Small intestine (tissue), 7 donors: ENCODE measurements around the gene CNPY2. TPM values are rescaled to one million over a fixed set of nuclear protein-coding genes. Genes with fewer than 3 reads are reported as not detected.
"Not testable (repeated sequence)": the region's sequence is repeated elsewhere in the genome, so short reads cannot be mapped to it uniquely, and the experiment has no call there.

ENCODE experiments used
- DNase-seq, 2 donors: peaks; one replicate each; pipeline versions ENCODE4 v3.0.0 to v3.0.0-alpha.2; 2013
- FAIRE-seq: peaks from 2 replicates; lab custom pipeline; 2012; peaks lifted over from hg19 to GRCh38; lab: Jason Lieb, UNC
- H3K27ac ChIP-seq, 3 donors: one replicate each; pipeline ENCODE4 v1.5.1; 2013; ENCODE audit warnings: low read length in 2 of 3, mild to moderate bottlenecking in 2 of 3, control low read depth in 1 of 3, inconsistent platforms in 1 of 3, low read depth in 1 of 3, moderate library complexity in 1 of 3
- H3K27me3 ChIP-seq, 3 donors: one replicate each; pipeline ENCODE4 v1.6.1; 2013; ENCODE audit warnings: low read length in 3 of 3, inconsistent platforms in 1 of 3; ENCODE audit not compliant: control insufficient read depth in 3 of 3, insufficient read depth in 3 of 3
- H3K36me3 ChIP-seq, 3 donors: one replicate each; pipeline ENCODE4 v1.6.1; 2013; ENCODE audit warnings: low read length in 3 of 3, inconsistent platforms in 1 of 3, low read depth in 1 of 3, mild to moderate bottlenecking in 1 of 3, moderate library complexity in 1 of 3; ENCODE audit not compliant: control insufficient read depth in 3 of 3, insufficient read depth in 2 of 3
- H3K4me1 ChIP-seq, 3 donors: one replicate each; pipeline ENCODE4 v1.6.1; 2013; ENCODE audit warnings: low read length in 2 of 3, inconsistent platforms in 1 of 3, low read depth in 1 of 3, mild to moderate bottlenecking in 1 of 3, moderate library complexity in 1 of 3; ENCODE audit not compliant: control insufficient read depth in 3 of 3, insufficient read depth in 2 of 3
- H3K4me3 ChIP-seq, 3 donors: one replicate each; pipeline ENCODE4 v1.5.1; 2013; ENCODE audit warnings: low read length in 3 of 3, control low read depth in 1 of 3, inconsistent platforms in 1 of 3, low read depth in 1 of 3, mild to moderate bottlenecking in 1 of 3, moderate library complexity in 1 of 3
- H3K9me3 ChIP-seq, 2 donors: one replicate each; pipeline ENCODE4 v1.6.1; 2013; ENCODE audit warnings: low read depth in 1 of 2, low read length in 1 of 2; ENCODE audit not compliant: control insufficient read depth in 2 of 2, insufficient read depth in 1 of 2
- WGBS, 3 donors: extraction: QIAGEN DNeasy Blood & Tissue Kit; methylation state at CpG; one replicate each; pipeline ENCODE4 v1.1.7; 2013; 5-methylcytosine and 5-hydroxymethylcytosine counted together
- polyA plus RNA-seq, 4 donors: library from polyadenylated mRNA; stranded (reverse) in 3 of 4; unstranded in 1 of 4; fragments of 200-250 nt in 3 of 4; fragments of 120-200 nt in 1 of 4; gene quantifications; one replicate each; pipeline versions ENCODE4 v1.2.1 to v1.2.3, GENCODE V29; 2013
- donor health status: healthy with polysubstance abuse.
- donor health status: control.
- donor health status: control.
- donor health status: Bipolar disorder and iron deficiency.
- donor health status: healthy.

Gene CNPY2
- polyA plus RNA-seq, 4 donors, result 80.0 to 195 (median 134) TPM

DNA sequence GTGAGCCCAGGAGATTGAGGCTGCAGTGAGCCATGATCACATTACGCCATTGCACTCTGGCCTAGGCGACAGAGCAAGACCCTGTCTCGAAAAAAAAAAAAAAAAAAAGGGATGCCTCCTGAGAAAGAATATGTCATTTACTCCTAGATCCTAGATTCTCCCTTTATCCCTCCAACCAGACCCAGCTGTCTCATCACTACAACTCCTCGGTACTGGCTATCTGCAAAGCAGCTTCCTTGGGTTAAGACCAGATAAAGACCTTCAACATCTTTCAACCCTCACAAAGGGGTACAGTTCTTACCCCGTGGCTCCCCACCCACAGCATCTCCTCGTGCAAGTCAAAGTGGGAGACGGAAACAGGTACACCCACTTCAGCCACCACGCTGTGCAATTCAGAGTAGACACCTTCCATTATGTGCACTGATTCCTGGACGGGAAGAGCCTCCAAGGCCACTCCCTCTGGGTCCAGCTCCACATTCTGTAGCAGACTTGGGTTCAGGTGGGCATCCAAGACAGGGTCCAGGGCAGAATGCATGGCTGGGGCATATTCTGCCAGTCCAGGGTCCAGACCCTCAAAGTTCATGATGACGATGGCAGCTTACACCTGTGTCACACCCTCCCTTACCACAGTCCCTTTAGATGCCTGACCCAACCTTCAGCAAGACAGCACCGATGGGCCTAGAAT is 16.9 kb upstream of the CNPY2 start:
- peak overlapping the region; percentile 80 to 93 (median 85) for H3K27ac ChIP-seq

DNA sequence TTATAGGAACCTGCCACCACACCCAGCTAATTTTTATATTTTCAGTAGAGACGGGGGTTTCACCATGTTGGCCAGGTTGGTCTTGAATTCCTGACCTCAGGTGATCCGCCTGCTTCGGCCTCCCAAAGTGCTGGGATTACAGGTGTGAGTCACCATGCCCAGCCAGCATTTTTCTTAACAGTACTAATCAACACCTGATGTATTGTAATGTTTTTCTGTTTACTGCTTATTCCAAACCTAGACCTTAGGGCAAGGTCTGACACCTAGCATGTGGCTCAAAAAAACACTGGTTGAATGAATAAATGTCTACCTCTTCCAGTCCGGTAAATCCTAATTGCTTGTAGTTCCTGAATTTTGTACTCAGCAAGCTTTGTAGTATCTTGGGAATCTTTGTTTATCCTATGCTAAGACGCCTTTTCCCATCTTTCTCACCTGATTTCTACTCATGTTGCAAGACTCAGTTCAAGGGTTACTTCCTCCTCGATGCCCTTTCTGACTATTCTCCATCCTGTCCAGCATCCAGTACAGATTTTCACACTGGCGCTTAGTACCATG is 15.2 kb upstream of the CNPY2 start:
- Histone ChIP-seq H3K9me3 (no peaks in the 10 kb centered on the region), H3K27me3 (no peaks in the 10 kb centered on the region), H3K4me1 (peaks cover 0 to 13% (median 2%) of the 10 kb centered on the region in 3 donors), H3K27ac (peak overlapping the region in 1 of 3 donors; percentile 34), H3K36me3 (peaks cover 4 to 27% (median 6%) of the 10 kb centered on the region in 3 donors), H3K4me3 (no peak overlapping the region)
- WGBS, 3 donors, result 81 to 89% (median 81%) methylated on average over 7 of the region's 7 CpGs
- DNase-seq (peak; percentile 35 to 56), FAIRE-seq (no peak)

More for the DNA sequence above, 16.9 kb upstream of the CNPY2 start:
- FAIRE-seq (no peak), DNase-seq (no peak)
- peaks cover under 1 to 12% (median 1%) of the 10 kb centered on the region in 3 donors for H3K36me3 ChIP-seq
- peak overlapping the region in 2 of 3 donors; percentile 60 for H3K4me3 ChIP-seq
- no peaks in the 10 kb centered on the region for H3K9me3 ChIP-seq
- peaks cover 0 to 13% (median 2%) of the 10 kb centered on the region in 3 donors for H3K4me1 ChIP-seq
- no peaks in the 10 kb centered on the region for H3K27me3 ChIP-seq
- 85 to 95% (median 93%) methylated on average over 11 of the region's 11 CpGs for WGBS, 3 donors

DNA sequence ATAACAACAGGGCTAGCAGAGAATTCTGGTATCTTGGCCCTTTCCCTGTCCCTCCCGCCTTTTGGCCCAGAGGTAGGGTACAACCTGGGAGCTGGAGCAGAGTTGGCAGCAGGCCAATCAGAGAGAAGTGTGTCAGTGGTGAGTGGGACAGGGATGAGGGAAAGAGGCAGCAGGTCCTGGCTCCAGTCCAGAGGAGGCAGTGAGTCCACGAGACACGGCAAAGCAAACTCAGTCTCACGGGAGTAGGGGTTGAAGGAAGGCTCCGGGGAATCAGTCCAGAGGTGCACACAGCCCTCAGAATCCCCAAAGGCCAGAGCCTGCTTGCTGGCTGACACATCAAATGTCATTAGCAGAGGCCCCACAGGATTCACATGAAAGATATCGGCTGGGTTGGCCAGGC is 10.7 kb upstream of the CNPY2 start:
- no peaks in the 10 kb centered on the region for H3K27me3 ChIP-seq
- FAIRE-seq (no peak), DNase-seq (no peak)
- no peak overlapping the region for H3K27ac ChIP-seq
- peaks cover 14 to 54% (median 21%) of the 10 kb centered on the region in 3 donors for H3K36me3 ChIP-seq
- no peaks in the 10 kb centered on the region for H3K9me3 ChIP-seq
- no peaks in the 10 kb centered on the region for H3K4me1 ChIP-seq
- WGBS, 3 donors, result 84 to 88% (median 88%) methylated on average over 6 of the region's 6 CpGs
- no peak overlapping the region for H3K4me3 ChIP-seq

DNA sequence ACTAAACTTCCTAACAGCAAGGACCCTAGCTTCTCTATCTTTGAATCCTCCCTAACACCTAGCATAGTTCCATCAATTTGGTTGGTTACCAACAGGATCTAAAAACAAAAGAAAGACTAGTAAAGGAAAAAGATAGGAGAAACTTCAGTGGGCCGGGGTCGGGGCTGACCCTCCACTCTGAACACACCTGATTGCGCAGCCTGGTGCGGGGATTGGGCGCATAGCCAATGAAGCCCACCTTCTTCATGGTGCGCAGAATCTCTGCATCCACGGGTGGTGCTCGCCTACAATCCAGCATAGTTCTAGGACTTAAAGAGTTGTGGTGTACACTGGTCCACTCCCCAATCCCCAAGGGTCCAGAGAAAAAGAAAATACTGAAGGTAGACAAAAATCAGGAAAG is 10.3 kb upstream of the CNPY2 start:
- Histone ChIP-seq H3K27me3 (no peaks in the 10 kb centered on the region), H3K4me1 (no peaks in the 10 kb centered on the region), H3K27ac (no peak overlapping the region), H3K9me3 (no peaks in the 10 kb centered on the region), H3K4me3 (no peak overlapping the region), H3K36me3 (peaks cover 14 to 57% (median 21%) of the 10 kb centered on the region in 3 donors)
- FAIRE-seq, result no peak
- no peak for DNase-seq
- 95 to 97% (median 97%) methylated on average over 8 of the region's 8 CpGs for WGBS, 3 donors

DNA sequence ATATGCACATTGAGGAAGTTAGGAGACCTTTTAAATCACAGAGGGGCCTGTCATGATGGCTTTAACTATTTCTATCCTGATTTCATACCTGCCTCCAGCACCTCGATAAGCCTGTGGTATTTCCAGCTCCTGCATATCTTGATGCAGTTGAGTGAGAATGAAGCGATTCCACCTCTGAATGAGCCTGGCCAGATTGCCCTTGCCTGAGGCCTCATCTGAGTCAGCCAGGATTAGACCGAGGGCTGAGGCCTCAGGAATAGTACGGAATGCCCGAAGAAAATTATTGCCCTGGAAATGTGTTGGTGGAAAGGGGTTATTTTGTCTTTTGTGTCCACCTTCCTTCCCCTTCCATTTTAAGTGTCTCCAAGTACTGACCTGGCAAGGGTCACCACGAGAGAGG is 8.4 kb upstream of the CNPY2 start:
- FAIRE-seq (no peak), DNase-seq (no peak)
- Histone ChIP-seq H3K9me3 (no peaks in the 10 kb centered on the region), H3K27me3 (no peaks in the 10 kb centered on the region), H3K4me1 (no peaks in the 10 kb centered on the region), H3K27ac (no peak overlapping the region), H3K4me3 (no peak overlapping the region), H3K36me3 (peaks cover 14 to 73% (median 24%) of the 10 kb centered on the region in 3 donors)
- 93% methylated on average over 6 of the region's 6 CpGs for WGBS, 3 donors

DNA sequence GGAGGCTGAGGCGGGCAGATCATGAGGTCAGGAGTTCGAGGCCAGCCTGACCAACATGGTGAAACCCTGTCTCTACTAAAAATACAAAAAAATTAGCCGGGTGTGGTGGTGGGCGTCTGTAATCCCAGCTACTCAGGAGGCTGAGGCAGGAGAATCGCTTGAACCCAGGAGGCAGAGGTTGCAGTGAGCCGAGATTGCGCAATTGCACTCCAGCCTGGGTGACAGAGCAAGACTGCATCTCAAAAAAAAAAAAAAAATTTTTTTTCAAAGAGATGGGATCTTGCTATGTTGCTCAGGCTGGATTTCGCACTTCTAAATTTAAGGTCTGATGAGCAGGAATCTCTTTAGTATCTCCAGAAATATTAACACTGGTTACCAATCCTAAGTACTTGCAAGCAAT is 5.8 kb upstream of the CNPY2 start:
- 85 to 98% (median 96%) methylated on average over 8 of the region's 8 CpGs for WGBS, 3 donors
- not testable (repeated sequence) for H3K27me3 ChIP-seq, FAIRE-seq, H3K27ac ChIP-seq, H3K9me3 ChIP-seq, DNase-seq, H3K4me3 ChIP-seq, H3K4me1 ChIP-seq
- H3K36me3 ChIP-seq, result peaks cover 9 to 65% (median 23%) of the 10 kb centered on the region in 3 donors

DNA sequence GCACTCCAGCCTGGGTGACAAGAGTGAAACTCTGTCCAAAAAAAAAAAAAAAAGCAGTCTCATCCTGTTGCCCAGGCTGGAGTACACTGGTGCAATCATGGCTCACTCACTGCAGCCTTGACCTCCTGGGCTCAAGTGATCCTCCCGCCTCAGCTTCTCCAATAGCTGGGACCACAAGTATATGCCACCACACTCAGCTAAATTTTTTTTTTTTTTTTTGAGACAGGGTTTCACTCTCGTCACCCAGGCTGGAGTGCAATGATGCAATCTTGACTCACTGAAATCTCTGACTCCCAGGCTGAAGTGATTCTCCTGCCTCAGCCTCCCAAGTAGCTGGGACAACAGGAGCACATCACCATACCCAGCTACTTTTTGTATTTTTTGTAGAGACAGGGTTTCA is 5.2 kb upstream of the CNPY2 start:
- no peaks in the 10 kb centered on the region for H3K9me3 ChIP-seq
- 90 to 96% (median 93%) methylated on average over 2 of the region's 2 CpGs for WGBS, 3 donors
- DNase-seq (no peak), FAIRE-seq (no peak)
- no peak overlapping the region for H3K4me3 ChIP-seq
- peaks cover 9 to 59% (median 22%) of the 10 kb centered on the region in 3 donors for H3K36me3 ChIP-seq
- no peak overlapping the region for H3K27ac ChIP-seq
- peaks cover 0 to 4% (median 0%) of the 10 kb centered on the region in 3 donors for H3K4me1 ChIP-seq
- H3K27me3 ChIP-seq, result no peaks in the 10 kb centered on the region

DNA sequence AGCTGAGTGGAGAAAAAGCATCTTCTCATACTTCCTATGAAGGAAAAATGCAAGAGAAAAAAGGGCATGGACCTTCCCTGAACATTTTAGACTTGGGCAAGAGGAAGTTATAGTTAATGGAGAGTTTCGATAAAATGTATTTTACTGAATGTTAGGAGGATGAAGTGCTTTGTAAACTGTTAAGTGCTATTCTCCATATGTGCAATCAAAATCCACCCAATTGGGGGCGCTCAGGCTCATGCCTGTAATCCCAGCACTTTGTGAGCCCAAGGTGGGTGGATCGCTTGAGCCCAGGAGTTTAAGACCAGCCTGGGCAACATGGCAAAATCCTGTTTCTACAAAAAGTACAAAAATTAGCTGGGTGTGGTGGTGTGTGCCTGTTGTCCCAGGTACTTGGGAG is 1.9 kb upstream of the CNPY2 start:
- Histone ChIP-seq H3K36me3 (peaks cover 0 to 43% (median 7%) of the 10 kb centered on the region in 3 donors), H3K27me3 (no peaks in the 10 kb centered on the region), H3K4me3 (no peak overlapping the region), H3K4me1 (peaks cover 0 to 11% (median 0%) of the 10 kb centered on the region in 3 donors), H3K27ac (no peak overlapping the region), H3K9me3 (no peaks in the 10 kb centered on the region)
- no peak for DNase-seq
- WGBS, 3 donors, result 93 to 96% (median 96%) methylated on average over 3 of the region's 3 CpGs
- no peak for FAIRE-seq
